ENCODE measurements around the gene SETDB1.

GRCh38 chr1:150976401-150976821 is 50.2 kb downstream of the SETDB1 start:
- TF ChIP-seq CTCF (IDR thresholded peaks at IDR 0.05), result no peak
- no peak for TF ChIP-seq POLR2A (IDR thresholded peaks at IDR 0.05)
